Measurements from ENCODE around the gene C11orf24.

GRCh38 chr11:68279676-68280075 lies 7.9 kb upstream of the C11orf24 start:
- TF ChIP-seq ZFP3 (CRISPR knock-in tag; IDR thresholded peaks at IDR 0.05): no peak
- no peak for TF ChIP-seq OSR1 (CRISPR knock-in tag; IDR thresholded peaks at IDR 0.05)
- no peak for TF ChIP-seq ZNF8 (CRISPR knock-in tag; IDR thresholded peaks at IDR 0.05)
- TF ChIP-seq, protein P1, sequence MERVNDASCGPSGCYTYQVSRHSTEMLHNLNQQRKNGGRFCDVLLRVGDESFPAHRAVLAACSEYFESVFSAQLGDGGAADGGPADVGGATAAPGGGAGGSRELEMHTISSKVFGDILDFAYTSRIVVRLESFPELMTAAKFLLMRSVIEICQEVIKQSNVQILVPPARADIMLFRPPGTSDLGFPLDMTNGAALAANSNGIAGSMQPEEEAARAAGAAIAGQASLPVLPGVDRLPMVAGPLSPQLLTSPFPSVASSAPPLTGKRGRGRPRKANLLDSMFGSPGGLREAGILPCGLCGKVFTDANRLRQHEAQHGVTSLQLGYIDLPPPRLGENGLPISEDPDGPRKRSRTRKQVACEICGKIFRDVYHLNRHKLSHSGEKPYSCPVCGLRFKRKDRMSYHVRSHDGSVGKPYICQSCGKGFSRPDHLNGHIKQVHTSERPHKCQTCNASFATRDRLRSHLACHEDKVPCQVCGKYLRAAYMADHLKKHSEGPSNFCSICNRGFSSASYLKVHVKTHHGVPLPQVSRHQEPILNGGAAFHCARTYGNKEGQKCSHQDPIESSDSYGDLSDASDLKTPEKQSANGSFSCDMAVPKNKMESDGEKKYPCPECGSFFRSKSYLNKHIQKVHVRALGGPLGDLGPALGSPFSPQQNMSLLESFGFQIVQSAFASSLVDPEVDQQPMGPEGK (CRISPR knock-in tag; IDR thresholded peaks at IDR 0.05; ENCODE audit: borderline replicate concordance): no peak
- no peak for TF ChIP-seq CSDC2 (CRISPR knock-in tag; IDR thresholded peaks at IDR 0.05)
- TF ChIP-seq CREB5 (CRISPR knock-in tag; IDR thresholded peaks at IDR 0.05; ENCODE audit: low read depth): no peak
- TF ChIP-seq BACH2 (CRISPR knock-in tag; IDR thresholded peaks at IDR 0.05; ENCODE audit: borderline replicate concordance): no peak
- no peak for TF ChIP-seq TCF4 (CRISPR knock-in tag; IDR thresholded peaks at IDR 0.05; ENCODE audit: borderline replicate concordance)
- TF ChIP-seq RARB (CRISPR knock-in tag; IDR thresholded peaks at IDR 0.05): no peak
- no peak for TF ChIP-seq ZNF565 (CRISPR knock-in tag; conservative IDR thresholded peaks at IDR 0.05; ENCODE audit: low read depth)

Data from SK-N-SH treated with all-trans-retinoic acid at 6 μM for 48 hours (cell line).